ENCODE measurements around the gene NCOA5.

DNA sequence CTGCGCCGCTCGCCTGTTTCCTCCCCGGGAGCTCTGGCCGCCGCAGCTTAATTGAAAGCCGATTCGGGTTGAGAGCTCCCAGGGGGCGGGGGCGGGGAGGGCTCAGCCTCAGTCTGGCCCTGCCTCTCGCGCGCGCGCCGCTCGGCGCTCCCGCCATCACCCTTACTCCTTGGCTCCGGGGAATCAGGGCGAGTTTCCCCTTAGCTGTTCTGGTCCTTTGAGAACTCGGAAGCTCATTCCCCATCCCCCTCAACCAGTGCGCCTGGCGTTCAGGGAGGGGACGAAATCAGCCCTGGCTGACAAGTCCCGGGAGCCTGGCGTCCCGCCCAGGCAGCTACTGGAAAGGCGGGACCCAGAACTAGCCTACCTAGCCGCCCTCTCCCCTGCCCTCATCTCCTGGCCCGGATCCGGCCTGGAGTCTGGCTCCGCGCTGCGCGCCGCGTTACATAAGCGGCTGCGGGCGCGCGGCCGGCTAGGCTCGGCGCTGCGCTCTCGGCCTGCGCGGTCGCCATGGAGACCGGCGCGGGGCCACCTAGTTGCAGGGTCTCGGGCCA is 58.0 kb downstream of the NCOA5 start:
- TF ChIP-seq ZFX (CRISPR knock-in tag; IDR thresholded peaks at IDR 0.05) (no peak), YY1 (IDR thresholded peaks at IDR 0.05; ENCODE audit: borderline replicate concordance in 1 of 3, control insufficient read depth in 1 of 3, extremely low read depth in 1 of 3, insufficient read depth in 3 of 3, insufficient read length in 1 of 3, insufficient replicate concordance in 2 of 3, low read depth in 1 of 3, low read length in 2 of 3) (no peak)
- TF ChIP-seq, protein P1, sequence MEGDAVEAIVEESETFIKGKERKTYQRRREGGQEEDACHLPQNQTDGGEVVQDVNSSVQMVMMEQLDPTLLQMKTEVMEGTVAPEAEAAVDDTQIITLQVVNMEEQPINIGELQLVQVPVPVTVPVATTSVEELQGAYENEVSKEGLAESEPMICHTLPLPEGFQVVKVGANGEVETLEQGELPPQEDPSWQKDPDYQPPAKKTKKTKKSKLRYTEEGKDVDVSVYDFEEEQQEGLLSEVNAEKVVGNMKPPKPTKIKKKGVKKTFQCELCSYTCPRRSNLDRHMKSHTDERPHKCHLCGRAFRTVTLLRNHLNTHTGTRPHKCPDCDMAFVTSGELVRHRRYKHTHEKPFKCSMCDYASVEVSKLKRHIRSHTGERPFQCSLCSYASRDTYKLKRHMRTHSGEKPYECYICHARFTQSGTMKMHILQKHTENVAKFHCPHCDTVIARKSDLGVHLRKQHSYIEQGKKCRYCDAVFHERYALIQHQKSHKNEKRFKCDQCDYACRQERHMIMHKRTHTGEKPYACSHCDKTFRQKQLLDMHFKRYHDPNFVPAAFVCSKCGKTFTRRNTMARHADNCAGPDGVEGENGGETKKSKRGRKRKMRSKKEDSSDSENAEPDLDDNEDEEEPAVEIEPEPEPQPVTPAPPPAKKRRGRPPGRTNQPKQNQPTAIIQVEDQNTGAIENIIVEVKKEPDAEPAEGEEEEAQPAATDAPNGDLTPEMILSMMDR (IDR thresholded peaks at IDR 0.05 in 2 of 3, conservative IDR thresholded peaks at IDR 0.05 in 1 of 3; ENCODE audit: insufficient read depth in 2 of 3, low read depth in 1 of 3, low read length in 3 of 3), result no peak
